Endothelial cell (in vitro differentiated cells): Measurements from ENCODE around the gene GAS7. TPM values are rescaled to one million over a fixed set of nuclear protein-coding genes. Genes with fewer than 3 reads are reported as not detected.

Source experiments
- DNase-seq: peaks from one replicate; pipeline ENCODE4 v3.0.0; 2021; ENCODE audit warnings: low spot score
- H3K27ac Mint-ChIP-seq: one replicate; pipeline ENCODE4 v1.8.0; 2021; ENCODE audit warnings: mixed read lengths, inconsistent platforms; ENCODE audit not compliant: unreplicated experiment
- H3K27me3 Mint-ChIP-seq: one replicate; pipeline ENCODE4 v1.8.0; 2021; ENCODE audit warnings: mild to moderate bottlenecking, moderate library complexity, mixed read lengths, inconsistent platforms; ENCODE audit not compliant: unreplicated experiment
- H3K36me3 Mint-ChIP-seq: one replicate; pipeline ENCODE4 v1.8.0; 2021; ENCODE audit warnings: mild to moderate bottlenecking, low read depth, mixed read lengths, inconsistent platforms; ENCODE audit not compliant: unreplicated experiment
- H3K4me1 Mint-ChIP-seq: one replicate; pipeline ENCODE4 v1.8.0; 2021; ENCODE audit warnings: mild to moderate bottlenecking, mixed read lengths, inconsistent platforms; ENCODE audit not compliant: unreplicated experiment
- H3K4me3 Mint-ChIP-seq: one replicate; pipeline ENCODE4 v1.8.0; 2021; ENCODE audit warnings: mild to moderate bottlenecking, mixed read lengths, inconsistent platforms; ENCODE audit not compliant: unreplicated experiment
- H3K9me3 Mint-ChIP-seq: one replicate; pipeline ENCODE4 v1.8.0; 2021; ENCODE audit warnings: mixed read lengths, inconsistent platforms; ENCODE audit not compliant: unreplicated experiment
- CTCF ChIP-seq: fragments of 200-600 bp; sonication (generic); IDR thresholded peaks from one replicate; pipeline ENCODE4 v1.5.0; 2021; ENCODE audit warnings: antibody characterized with exemption; ENCODE audit not compliant: unreplicated experiment
- total RNA-seq: library from RNA; stranded (reverse); fragmentation: NEBNext Ultra II Directional; extraction: Animal tissue kit (Norgen Biotek cat#: 25700); gene quantifications from one replicate; pipeline ENCODE4 v1.2.1, GENCODE V29; 2021; ENCODE audit not compliant: unreplicated experiment

GAS7 gene
- total RNA-seq, 1 donor from 2014 or later: 7.0 TPM

- H3K27ac Mint-ChIP-seq: no peak overlapping the region
- TF ChIP-seq CTCF: no peak
- no peak for DNase-seq
- H3K4me3 Mint-ChIP-seq: no peak overlapping the region
- no peaks in the 10 kb centered on the region for H3K27me3 Mint-ChIP-seq
- H3K36me3 Mint-ChIP-seq: no peaks in the 10 kb centered on the region
- H3K9me3 Mint-ChIP-seq: no peaks in the 10 kb centered on the region
- peaks cover 15% of the 10 kb centered on the region for H3K4me1 Mint-ChIP-seq
Observed at GRCh38 chr17:10169290-10169689, 29.1 kb downstream of the GAS7 start.

GRCh38 chr17:10166176-10166935, 32.0 kb downstream of the GAS7 start:
- Mint-ChIP-seq H3K9me3 (no peaks in the 10 kb centered on the region), H3K27ac (no peak overlapping the region), H3K36me3 (no peaks in the 10 kb centered on the region), H3K27me3 (no peaks in the 10 kb centered on the region), H3K4me3 (no peak overlapping the region), H3K4me1 (peaks cover 12% of the 10 kb centered on the region)
- no peak for DNase-seq
- TF ChIP-seq CTCF: no peak

- H3K27ac Mint-ChIP-seq: no peak overlapping the region
- peaks cover 7% of the 10 kb centered on the region for H3K4me1 Mint-ChIP-seq
- no peaks in the 10 kb centered on the region for H3K27me3 Mint-ChIP-seq
- no peaks in the 10 kb centered on the region for H3K36me3 Mint-ChIP-seq
- no peak overlapping the region for H3K4me3 Mint-ChIP-seq
- H3K9me3 Mint-ChIP-seq: no peaks in the 10 kb centered on the region
- no peak for DNase-seq
- no peak for TF ChIP-seq CTCF
Observed at GRCh38 chr17:10162096-10162495, 36.3 kb downstream of the GAS7 start.

GRCh38 chr17:10161386-10161785, 37.0 kb downstream of the GAS7 start:
- no peak for TF ChIP-seq CTCF
- H3K9me3 Mint-ChIP-seq: no peaks in the 10 kb centered on the region
- no peaks in the 10 kb centered on the region for H3K27me3 Mint-ChIP-seq
- no peaks in the 10 kb centered on the region for H3K36me3 Mint-ChIP-seq
- no peak for DNase-seq
- H3K4me3 Mint-ChIP-seq: no peak overlapping the region
- peaks cover 7% of the 10 kb centered on the region for H3K4me1 Mint-ChIP-seq
- no peak overlapping the region for H3K27ac Mint-ChIP-seq

- Mint-ChIP-seq H3K4me1 (peaks cover 3% of the 10 kb centered on the region), H3K27ac (no peak overlapping the region)
- DNase-seq: no peak
Observed at GRCh38 chr17:10156948-10157607, 41.3 kb downstream of the GAS7 start.

More at GRCh38 chr17:10156948-10157607, 41.3 kb downstream of the GAS7 start:
- H3K4me3 Mint-ChIP-seq: no peak overlapping the region
- no peaks in the 10 kb centered on the region for H3K27me3 Mint-ChIP-seq
- no peaks in the 10 kb centered on the region for H3K9me3 Mint-ChIP-seq
- TF ChIP-seq CTCF: no peak
- H3K36me3 Mint-ChIP-seq: no peaks in the 10 kb centered on the region
